Gastrocnemius medialis (tissue), 4 donors: ENCODE results near the gene PRKAR2B.

Experiments
- CTCF ChIP-seq, 5 experiments: fragments of 450-650 bp in 3 of 5; fragments of 200-600 bp in 2 of 5; sonication (generic) in 2 of 5; IDR thresholded peaks in 4 of 5; conservative IDR thresholded peaks in 1 of 5; 1 replicate in 4 of 5; 2 replicates in 1 of 5; pipeline ENCODE4 v1.5.1; 2016 to 2019; ENCODE audit warnings: antibody characterized with exemption in 5 of 5, mild to moderate bottlenecking in 3 of 5, moderate library complexity in 3 of 5
- POLR2A ChIP-seq, 2 donors: fragments of 450-650 bp; IDR thresholded peaks; one replicate each; pipeline ENCODE4 v1.6.1; 2017; ENCODE audit warnings: antibody characterized with exemption in 2 of 2, mild to moderate bottlenecking in 2 of 2, moderate library complexity in 2 of 2

DNA sequence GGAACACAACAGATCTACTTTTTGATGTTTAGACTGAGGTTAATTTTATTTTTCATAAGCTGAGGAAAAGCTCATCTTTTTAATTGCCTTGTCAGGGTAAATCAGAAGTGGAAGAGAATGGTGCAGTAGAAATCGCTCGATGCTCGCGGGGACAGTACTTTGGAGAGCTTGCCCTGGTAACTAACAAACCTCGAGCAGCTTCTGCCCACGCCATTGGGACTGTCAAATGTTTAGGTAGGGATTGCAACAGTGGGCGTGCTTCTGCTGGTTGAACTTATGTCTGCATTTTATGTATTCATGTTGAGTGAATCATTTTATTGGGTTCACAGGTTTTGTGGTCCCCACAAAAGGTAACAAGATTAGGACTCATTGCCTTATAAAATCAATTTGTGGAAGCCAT is 112.6 kb downstream of the PRKAR2B start:
- TF ChIP-seq CTCF (IDR thresholded peaks at IDR 0.05 in 4 of 5, conservative IDR thresholded peaks at IDR 0.05 in 1 of 5) (no peak), POLR2A (IDR thresholded peaks at IDR 0.05) (no peak)
